Ovary (tissue), 9 donors: ENCODE results near the gene ZMYM2. TPM values are rescaled to one million over a fixed set of nuclear protein-coding genes. Genes with fewer than 3 reads are reported as not detected.

Experiments used
- DNase-seq, 5 donors: peaks; one replicate each; pipeline ENCODE4 v3.0.0-alpha.2; 2019 to 2020
- H3K27ac ChIP-seq, 2 donors: fragments of 200-600 bp; one replicate each; pipeline versions ENCODE4 v1.5.1 to v1.8.0; 2019 to 2022
- H3K27me3 ChIP-seq: fragments of 200-600 bp; one replicate; pipeline ENCODE4 v1.8.0; 2022
- H3K36me3 ChIP-seq: fragments of 200-600 bp; sonication (generic); one replicate; pipeline ENCODE4 v1.5.1; 2019
- H3K4me1 ChIP-seq: one replicate; pipeline ENCODE4 v1.8.1; 2013; ENCODE audit warnings: mild to moderate bottlenecking, moderate library complexity; ENCODE audit not compliant: insufficient read depth
- H3K4me3 ChIP-seq: fragments of 200-600 bp; sonication (generic); one replicate; pipeline ENCODE4 v1.5.1; 2017
- H3K9me3 ChIP-seq, 2 donors: fragments of 200-600 bp in 1 of 2; sonication (generic) in 1 of 2; one replicate each; pipeline versions ENCODE4 v1.5.1 to v1.8.1; 2013 to 2019; ENCODE audit warnings: mild to moderate bottlenecking in 1 of 2, moderate library complexity in 1 of 2
- CTCF ChIP-seq, 3 donors: fragments of 450-650 bp in 2 of 3; fragments of 200-600 bp in 1 of 3; IDR thresholded peaks; one replicate each; pipeline versions ENCODE4 v1.5.1 to v1.8.0; 2016 to 2022; ENCODE audit warnings: antibody characterized with exemption in 3 of 3, mild to moderate bottlenecking in 1 of 3
- EP300 ChIP-seq: sonication (generic); formaldehyde crosslinking; IDR thresholded peaks from one replicate; pipeline ENCODE4 v1.6.1; 2017; ENCODE audit warnings: antibody characterized with exemption
- POLR2A ChIP-seq: fragments of 450-650 bp; IDR thresholded peaks from one replicate; pipeline ENCODE4 v1.6.1; 2017; ENCODE audit warnings: antibody characterized with exemption, mild to moderate bottlenecking, moderate library complexity
- WGBS, 3 donors: extraction: QIAGEN DNeasy Blood & Tissue Kit in 1 of 3; methylation state at CpG; one replicate each; pipeline versions ENCODE4 v1.1.5 to v1.1.7; 2013 to 2017; 5-methylcytosine and 5-hydroxymethylcytosine counted together
- intact Hi-C, 4 donors: fragments of 100-400 bp; cut with DNase I; formaldehyde crosslinking; loops; one replicate each; pipeline versions ENCODE4 v1.11.0 to v1.15.1; 2022 to 2023
- polyA plus RNA-seq, 2 donors: library from polyadenylated mRNA; stranded (reverse); fragments of 200-250 nt in 1 of 2; fragments of 350-450 nt in 1 of 2; fragmentation: Illumina TruSeq in 1 of 2; extraction: RNeasy Lipid Tissue Mini Kit (QIAGEN cat#74804) in 1 of 2; gene quantifications; one replicate each; pipeline ENCODE4 v1.2.3, GENCODE V29; 2013 to 2014
- total RNA-seq, 7 donors: library from RNA; depleted of rRNA in 2 of 7; stranded (reverse); fragments of >200 nt in 2 of 7; fragmentation: NEBNext Ultra II Directional in 3 of 7; extraction: Animal tissue kit (Norgen Biotek cat#: 25700) in 3 of 7; gene quantifications; one replicate each; pipeline versions ENCODE4 v1.1.0 to v1.2.4, GENCODE V29; 2016 to 2023
- donor health status: DM: no; HTN: no; CAD: no; lungs with moderate emphysema.
- donor health status: DM: no; HTN: no; CAD: no.
- donor health status: Bipolar disorder and iron deficiency.
- donor health status: DM: yes; HTN: yes; CAD: no.
- donor health status: DM: no; HTN: no; CAD: no.
- donor health status: DM: yes; HTN: yes; CAD: no.

Gene ZMYM2
- total and polyA plus RNA-seq, 9 donors: 17.2 to 97.6 (median 69.6) TPM

- H3K9me3 ChIP-seq: no peaks in the 10 kb centered on the region
- no peak overlapping the region for H3K27ac ChIP-seq
- H3K36me3 ChIP-seq: no peaks in the 10 kb centered on the region
- intact Hi-C loops: no loop called here
- H3K4me1 ChIP-seq: no peaks in the 10 kb centered on the region
- WGBS, 3 donors: 68 to 81% (median 71%) methylated on average over 2 of the region's 2 CpGs
- TF ChIP-seq POLR2A: no peak
- TF ChIP-seq CTCF (IDR thresholded peaks at IDR 0.05): no peak
- no peak for TF ChIP-seq EP300
- no peak for DNase-seq
- H3K4me3 ChIP-seq: no peak overlapping the region
- no peaks in the 10 kb centered on the region for H3K27me3 ChIP-seq
Measured at GRCh38 chr13:20137875-20138274, 179.3 kb downstream of the ZMYM2 start.

- intact Hi-C loops: no loop called here
- WGBS, 3 donors: 45 to 60% (median 52%) methylated on average over 4 of the region's 4 CpGs
- no peaks in the 10 kb centered on the region for H3K36me3 ChIP-seq
- no peaks in the 10 kb centered on the region for H3K4me1 ChIP-seq
- no peaks in the 10 kb centered on the region for H3K9me3 ChIP-seq
- no peak overlapping the region for H3K4me3 ChIP-seq
- no peak for DNase-seq
- H3K27ac ChIP-seq: no peak overlapping the region
- TF ChIP-seq EP300: no peak
- TF ChIP-seq CTCF (IDR thresholded peaks at IDR 0.05): no peak
- no peak for TF ChIP-seq POLR2A
- H3K27me3 ChIP-seq: no peaks in the 10 kb centered on the region
Measured at GRCh38 chr13:20140487-20140886, 182.0 kb downstream of the ZMYM2 start.

Other genes starting within 250 kb of the ZMYM2 start
- gene PSPC1, start 175.8 kb upstream of the ZMYM2 start, total RNA-seq: 10 to 100 TPM; 46.3 to 74.0 (median 66.8) TPM
- gene PSPC1, start 175.8 kb upstream of the ZMYM2 start, polyA plus RNA-seq: 10 to 100 TPM; 34.7 to 35.0 TPM
- 10 to 100 TPM; 13.3 to 19.4 (median 15.9) TPM for gene ZMYM5, start 95.1 kb upstream of the ZMYM2 start, total RNA-seq
- gene ZMYM5, start 95.1 kb upstream of the ZMYM2 start, polyA plus RNA-seq: 10 to 100 TPM in 1 of 2 donors, 1 to 10 TPM in 1; 8.0 to 10.3 TPM
- gene GJA3, start 202.3 kb downstream of the ZMYM2 start, total RNA-seq: under 1 TPM in 5 of 7 donors, not detected in 2; 0.08 to 0.34 (median 0.15) TPM
- gene GJA3, start 202.3 kb downstream of the ZMYM2 start, polyA plus RNA-seq: under 1 TPM; 0.12 to 0.20 TPM
- 1 to 10 TPM in 2 of 7 donors, under 1 TPM in 2, not detected in 3; 0.30 to 2.5 (median 1.4) TPM for gene GJB2, start 234.2 kb downstream of the ZMYM2 start, total RNA-seq
- under 1 TPM; 0.13 to 0.72 TPM for gene GJB2, start 234.2 kb downstream of the ZMYM2 start, polyA plus RNA-seq